ENCODE results near the gene PRM2.

The PRM2 gene

GRCh38 chr16:11251525-11252481, 24.5 kb downstream of the PRM2 start:
- H3K36me3 ChIP-seq (ENCODE audit: insufficient read depth, low read length) = peaks cover 69% of the 10 kb centered on the region
- peak overlapping the region; percentile 93 for H3K4me2 ChIP-seq (ENCODE audit: insufficient read depth, low read length)
- H3K4me1 ChIP-seq (ENCODE audit: insufficient read depth, low read length) = peaks cover 32% of the 10 kb centered on the region
- peak overlapping the region; percentile 92 for H3K9ac ChIP-seq (ENCODE audit: low read depth, low read length)
- DNase-seq (peak; percentile 79), ATAC-seq (ENCODE audit: insufficient read depth, low read depth) (peak; percentile 12)
- peaks cover 49% of the 10 kb centered on the region for H4K20me1 ChIP-seq (ENCODE audit: insufficient read depth, low read length)
- no peak overlapping the region for H2AFZ ChIP-seq (ENCODE audit: low read depth, low read length)
- no peaks in the 10 kb centered on the region for H3K27me3 ChIP-seq (ENCODE audit: insufficient read depth, low read length, poor library complexity)
- no peaks in the 10 kb centered on the region for H3K9me3 ChIP-seq (ENCODE audit: insufficient read depth, low read length, severe bottlenecking)
- no peak for TF ChIP-seq CTCF (IDR thresholded peaks at IDR 0.05; ENCODE audit: borderline replicate concordance, extremely low read depth, low read length, poor library complexity, severe bottlenecking)
- TF ChIP-seq EZH2 (IDR thresholded peaks at IDR 0.05; ENCODE audit: borderline replicate concordance, low read depth, low read length, severe bottlenecking) = no peak
- H3K27ac ChIP-seq (ENCODE audit: low read length) = peak overlapping the region; percentile 91
- peak overlapping the region; percentile 65 to 95; a peak in 3 of 4 replicates for H3K4me3 ChIP-seq (ENCODE audit: low read depth in 1 of 2, low read length in 2 of 2)
- H3K79me2 ChIP-seq (ENCODE audit: insufficient read depth, low read length) = peaks cover 63% of the 10 kb centered on the region

GRCh38 chr16:11250786-11251524, 25.3 kb downstream of the PRM2 start:
- H3K27me3 ChIP-seq (ENCODE audit: insufficient read depth, low read length, poor library complexity) = no peaks in the 10 kb centered on the region
- peaks cover 49% of the 10 kb centered on the region for H4K20me1 ChIP-seq (ENCODE audit: insufficient read depth, low read length)
- H3K4me2 ChIP-seq (ENCODE audit: insufficient read depth, low read length) = peak overlapping the region; percentile 93
- H3K4me3 ChIP-seq (ENCODE audit: low read depth in 1 of 2, low read length in 2 of 2) = no peak overlapping the region
- H3K9ac ChIP-seq (ENCODE audit: low read depth, low read length) = peak overlapping the region; percentile 92; the same call in 1 of the 2 replicates
- H3K4me1 ChIP-seq (ENCODE audit: insufficient read depth, low read length) = peaks cover 36% of the 10 kb centered on the region
- peaks cover 56% of the 10 kb centered on the region for H3K79me2 ChIP-seq (ENCODE audit: insufficient read depth, low read length)
- peak; percentile 43 for DNase-seq
- H3K27ac ChIP-seq (ENCODE audit: low read length) = peak overlapping the region; percentile 91
- TF ChIP-seq EZH2 (IDR thresholded peaks at IDR 0.05; ENCODE audit: borderline replicate concordance, low read depth, low read length, severe bottlenecking) = no peak
- TF ChIP-seq CTCF (IDR thresholded peaks at IDR 0.05; ENCODE audit: borderline replicate concordance, extremely low read depth, low read length, poor library complexity, severe bottlenecking) = no peak
- H3K36me3 ChIP-seq (ENCODE audit: insufficient read depth, low read length) = peaks cover 69% of the 10 kb centered on the region
- no peak overlapping the region for H2AFZ ChIP-seq (ENCODE audit: low read depth, low read length)
- no peaks in the 10 kb centered on the region for H3K9me3 ChIP-seq (ENCODE audit: insufficient read depth, low read length, severe bottlenecking)
- peak; percentile 1; the same call in 2 of the 3 replicates for ATAC-seq (ENCODE audit: insufficient read depth, low read depth)

- H3K9ac ChIP-seq (ENCODE audit: low read depth, low read length) = no peak overlapping the region
- H3K27me3 ChIP-seq (ENCODE audit: insufficient read depth, low read length, poor library complexity) = no peaks in the 10 kb centered on the region
- no peak overlapping the region for H2AFZ ChIP-seq (ENCODE audit: low read depth, low read length)
- no peak overlapping the region for H3K4me3 ChIP-seq (ENCODE audit: low read depth in 1 of 2, low read length in 2 of 2)
- no peaks in the 10 kb centered on the region for H3K9me3 ChIP-seq (ENCODE audit: insufficient read depth, low read length, severe bottlenecking)
- no peak for TF ChIP-seq CTCF (IDR thresholded peaks at IDR 0.05; ENCODE audit: borderline replicate concordance, extremely low read depth, low read length, poor library complexity, severe bottlenecking)
- TF ChIP-seq EZH2 (IDR thresholded peaks at IDR 0.05; ENCODE audit: borderline replicate concordance, low read depth, low read length, severe bottlenecking) = no peak
- H3K79me2 ChIP-seq (ENCODE audit: insufficient read depth, low read length) = peaks cover 49% of the 10 kb centered on the region
- peak; percentile 61 for DNase-seq
- H3K4me1 ChIP-seq (ENCODE audit: insufficient read depth, low read length) = peaks cover 44% of the 10 kb centered on the region
- peak; percentile 31 for ATAC-seq (ENCODE audit: insufficient read depth, low read depth)
- H4K20me1 ChIP-seq (ENCODE audit: insufficient read depth, low read length) = peaks cover 46% of the 10 kb centered on the region
- H3K36me3 ChIP-seq (ENCODE audit: insufficient read depth, low read length) = peaks cover 63% of the 10 kb centered on the region
- no peak overlapping the region for H3K4me2 ChIP-seq (ENCODE audit: insufficient read depth, low read length)
- peak overlapping the region; percentile 91 for H3K27ac ChIP-seq (ENCODE audit: low read length)
Observed at GRCh38 chr16:11250091-11250785, 26.0 kb downstream of the PRM2 start.
